Upper lobe of left lung (tissue), 4 donors: Measurements from ENCODE around the gene UGT2A3.

Source experiments
- CTCF ChIP-seq, 6 experiments: fragments of 450-650 bp in 4 of 6; fragments of 200-600 bp in 2 of 6; sonication (generic) in 2 of 6; IDR thresholded peaks; one replicate each; pipeline ENCODE4 v1.5.1; 2016 to 2019; ENCODE audit warnings: antibody characterized with exemption in 6 of 6
- EP300 ChIP-seq, 4 donors: sonication (generic); formaldehyde crosslinking; IDR thresholded peaks; one replicate each; pipeline ENCODE4 v1.5.1; 2017; ENCODE audit warnings: antibody characterized with exemption in 4 of 4, control low read depth in 2 of 4
- POLR2A ChIP-seq, 4 donors: fragments of 450-650 bp; IDR thresholded peaks; one replicate each; pipeline ENCODE4 v1.5.1; 2016 to 2017; ENCODE audit warnings: antibody characterized with exemption in 4 of 4, mild to moderate bottlenecking in 2 of 4
- POLR2AphosphoS5 ChIP-seq, 2 donors: sonication (generic); formaldehyde crosslinking; IDR thresholded peaks; one replicate each; pipeline ENCODE4 v1.5.1; 2017; ENCODE audit warnings: antibody characterized with exemption in 2 of 2

DNA sequence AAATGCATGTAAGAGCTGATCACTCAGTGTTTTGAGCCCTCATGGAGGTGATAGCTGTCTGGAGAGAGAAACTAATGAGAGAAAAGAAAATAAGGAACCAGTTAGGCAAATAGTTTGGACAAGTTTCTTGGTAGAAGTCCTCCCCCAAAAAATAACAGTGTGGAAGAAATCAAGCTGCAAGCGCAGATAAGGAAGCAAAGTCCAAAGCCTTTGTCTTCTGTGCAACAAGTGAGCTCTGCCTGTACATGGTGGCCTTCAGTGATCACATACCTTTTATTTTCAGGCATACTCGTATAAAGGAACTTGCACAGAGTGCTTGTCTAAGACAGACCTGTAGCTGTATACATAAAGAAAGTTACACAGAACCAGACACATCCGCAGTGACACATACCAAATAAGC is 2.5 kb upstream of the UGT2A3 start:
- no peak for TF ChIP-seq CTCF (IDR thresholded peaks at IDR 0.05)
- TF ChIP-seq EP300 (IDR thresholded peaks at IDR 0.05) = no peak
- TF ChIP-seq POLR2A (IDR thresholded peaks at IDR 0.05) = no peak
- no peak for TF ChIP-seq POLR2AphosphoS5 (IDR thresholded peaks at IDR 0.05)
